Measurements from ENCODE around the gene NPHP4. TPM values are rescaled to one million over a fixed set of nuclear protein-coding genes. Genes with fewer than 3 reads are reported as not detected.
"Not testable (repeated sequence)": the region's sequence is repeated elsewhere in the genome, so short reads cannot be mapped to it uniquely, and the experiment has no call there.

The NPHP4 gene
- total RNA-seq, 1 donor from 2014 or later, result 7.7 TPM

DNA sequence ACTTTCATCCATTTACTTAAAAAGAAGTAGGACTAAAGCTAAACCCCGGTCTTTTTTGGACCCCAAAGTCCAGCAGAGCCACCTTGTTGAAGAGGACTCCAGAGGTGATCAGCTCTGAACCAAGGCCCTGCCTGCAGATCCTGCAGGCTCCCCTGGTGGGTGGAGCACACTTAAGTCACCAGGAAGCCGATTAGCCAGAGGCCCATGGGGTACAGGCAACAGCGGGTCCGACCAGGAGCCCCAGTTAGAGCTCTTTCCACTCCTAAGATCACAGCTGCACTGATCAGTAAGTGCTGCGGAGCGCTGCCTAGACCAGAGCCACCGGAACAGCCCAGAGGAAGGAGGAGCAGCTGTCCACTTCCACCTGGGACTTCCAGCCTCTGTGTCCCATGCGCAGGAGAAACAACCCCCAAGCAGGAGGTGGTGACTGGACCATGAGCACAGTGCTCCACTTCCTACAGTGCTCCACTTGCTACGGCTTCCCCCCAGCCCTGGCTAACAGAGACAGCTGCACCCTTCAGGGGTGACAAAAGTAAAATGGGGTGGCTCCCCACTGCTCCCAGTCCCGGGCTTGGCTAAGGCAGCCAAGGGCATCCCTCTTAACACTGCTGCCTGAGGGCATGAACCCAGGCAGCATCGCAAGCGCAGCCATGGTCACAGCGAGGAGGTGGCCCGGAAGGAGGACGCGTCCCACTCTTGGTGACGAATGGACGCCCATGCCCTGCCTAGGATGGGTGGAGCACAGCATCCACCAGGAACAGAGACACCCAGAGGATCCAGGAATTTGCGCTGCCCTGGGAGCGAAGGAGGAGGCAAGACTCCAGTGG is 58.0 kb downstream of the NPHP4 start:
- no peak for DNase-seq

GRCh38 chr1:5933676-5934057 is 58.6 kb downstream of the NPHP4 start:
- no peak for DNase-seq

DNA sequence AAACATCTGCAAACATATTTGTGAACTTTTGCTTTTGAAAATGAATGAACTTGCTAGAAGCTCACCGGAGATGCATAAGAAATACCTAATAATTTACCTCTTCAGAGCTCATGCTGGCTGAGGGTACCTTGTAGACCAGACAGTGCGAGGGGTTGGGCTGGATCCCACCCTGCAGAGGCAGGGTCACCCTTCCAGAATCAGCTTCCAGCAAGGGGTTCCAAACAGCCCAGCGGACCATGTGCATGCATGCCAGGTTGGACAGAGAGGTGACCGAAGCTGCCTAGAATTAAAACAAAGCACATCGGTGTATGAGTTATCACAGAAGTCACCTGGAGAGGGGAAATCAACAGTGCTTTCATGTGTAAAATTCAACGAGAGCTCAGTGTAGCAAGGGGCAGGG is 59.2 kb downstream of the NPHP4 start:
- no peak for DNase-seq

DNA sequence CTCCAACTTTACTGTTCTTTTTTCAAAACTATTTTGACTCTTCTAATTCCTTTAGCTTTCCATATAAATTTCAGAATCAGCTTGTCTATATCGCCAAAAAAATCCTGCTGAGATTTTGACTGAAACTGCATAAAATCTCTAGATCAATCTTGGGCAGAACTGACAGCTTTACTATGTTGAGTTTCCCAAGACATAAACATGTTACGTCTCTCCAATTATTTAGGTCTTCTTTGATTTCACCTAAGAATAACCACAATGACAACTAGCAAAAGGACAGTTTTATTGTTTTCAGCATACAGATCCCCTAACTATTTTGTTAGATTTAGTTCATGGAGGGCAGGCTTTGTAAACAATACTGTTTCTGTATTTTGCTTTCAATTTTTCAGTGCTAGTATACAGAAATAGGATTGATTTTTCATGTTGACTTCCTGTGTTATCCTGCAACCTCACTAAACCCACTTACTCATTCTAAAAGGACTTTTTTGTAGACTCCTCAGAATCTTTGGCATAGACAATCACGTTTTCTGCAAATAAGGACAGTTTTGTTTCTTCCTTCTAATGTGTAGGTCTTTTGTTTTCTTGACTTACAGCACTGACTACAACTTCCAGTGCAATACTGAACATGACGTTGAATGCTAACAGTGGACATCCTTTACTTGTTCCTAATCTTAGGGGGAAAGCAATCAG is 63.4 kb downstream of the NPHP4 start:
- DNase-seq, result no peak

GRCh38 chr1:5927506-5928370 is 64.5 kb downstream of the NPHP4 start:
- no peak for DNase-seq

GRCh38 chr1:5926686-5927435 is 65.4 kb downstream of the NPHP4 start:
- DNase-seq, result no peak

- not testable (repeated sequence) for DNase-seq
Observed at GRCh38 chr1:5922700-5923330, 69.4 kb downstream of the NPHP4 start.

GRCh38 chr1:5921671-5922070 is 70.6 kb downstream of the NPHP4 start:
- no peak for DNase-seq

GRCh38 chr1:5921129-5921528 is 71.1 kb downstream of the NPHP4 start:
- DNase-seq, result no peak

GRCh38 chr1:5920201-5920600 is 72.0 kb downstream of the NPHP4 start:
- no peak for DNase-seq

DNA sequence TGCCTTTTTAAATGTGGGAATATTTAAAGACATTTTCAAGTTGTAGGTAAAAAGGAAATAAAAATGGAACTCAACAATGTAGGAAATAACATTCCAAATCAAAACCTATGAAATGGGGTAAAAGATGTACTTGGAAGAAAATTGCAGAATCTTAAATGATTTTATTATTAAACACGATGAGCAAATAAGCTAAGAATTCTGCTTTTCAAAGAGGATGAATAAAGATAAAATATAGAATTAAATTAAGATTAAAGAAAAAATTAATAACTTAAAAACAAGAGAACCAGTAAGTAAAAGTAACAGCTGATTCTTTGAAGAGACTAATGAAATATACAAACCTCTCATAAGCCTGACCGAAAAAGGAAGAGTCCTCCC is 74.0 kb downstream of the NPHP4 start:
- DNase-seq, result no peak

- DNase-seq, result no peak
Observed at GRCh38 chr1:5917591-5918274, 74.5 kb downstream of the NPHP4 start.

GRCh38 chr1:5917281-5917590 is 75.0 kb downstream of the NPHP4 start:
- DNase-seq, result no peak

- DNase-seq, result no peak
Observed at GRCh38 chr1:5916572-5917280, 75.5 kb downstream of the NPHP4 start.

GRCh38 chr1:5915587-5916571 is 76.3 kb downstream of the NPHP4 start:
- DNase-seq, result peak; percentile 72

- DNase-seq, result no peak
Observed at GRCh38 chr1:5914676-5915365, 77.4 kb downstream of the NPHP4 start.

- no peak for DNase-seq
Observed at GRCh38 chr1:5913876-5914275, 78.3 kb downstream of the NPHP4 start.

GRCh38 chr1:5913078-5913845 is 79.0 kb downstream of the NPHP4 start:
- no peak for DNase-seq

All from tongue (tissue), 2 donors.